HCT116 (cell line): ENCODE data around the gene NMD3. TPM values are rescaled to one million over a fixed set of nuclear protein-coding genes. Genes with fewer than 3 reads are reported as not detected.

Experiments used
- ATAC-seq: fragments of 200-7000 bp; cut with Tn5 transposase; 2 replicates; pipeline ENCODE4 v1.9.1; 2020; ENCODE audit warnings: mild to moderate bottlenecking, moderate library complexity
- Bru-seq: library from RNA; stranded (reverse); fragments of 400-500 nt; gene quantifications from one replicate; lab custom pipeline; 2021; lab: Mats Ljungman, UMichigan
- BruChase-seq, 2 experiments: library from RNA; stranded (reverse); fragments of 400-500 nt; gene quantifications; one replicate each; lab custom pipeline; 2021; lab: Mats Ljungman, UMichigan
- BruUV-seq: library from RNA; stranded (reverse); fragments of 400-500 nt; replicated peaks from 2 replicates; lab custom pipeline; 2021; lab: Mats Ljungman, UMichigan
- CTCF ChIA-PET: fragments of 300-600 bp; sonication (Branson Sonifier 250); formaldehyde crosslinking; loops from one replicate; lab custom pipeline; 2021; ENCODE audit warnings: antibody characterized with exemption; lab: Charles Lee
- POLR2A ChIA-PET: fragments of 300-600, 350-600 bp; sonication (Branson Sonifier 250); formaldehyde crosslinking; loops from one replicate; lab custom pipeline; 2021; ENCODE audit warnings: antibody characterized with exemption; lab: Charles Lee
- RAD21 ChIA-PET, 2 experiments: fragments of 300-600 bp; sonication (Branson Sonifier 250); formaldehyde crosslinking; loops; one replicate each; lab custom pipeline; 2023; ENCODE audit warnings: low total read pairs in 2 of 2; ENCODE audit not compliant: uncharacterized antibody in 2 of 2, unreplicated experiment in 2 of 2, low non-redundant PET in 1 of 2; lab: Charles Lee
- DNase-seq: peaks from one replicate; pipeline ENCODE4 v3.0.0-alpha.2; 2010; ENCODE audit warnings: low read depth, low spot score
- H2AFZ ChIP-seq: fragments of 200-600 bp; shearing (Covaris generic), sonication (generic); 2 replicates; pipeline ENCODE4 v1.6.1; 2017; ENCODE audit warnings: low read depth, mixed run types, mixed read lengths, antibody characterized with exemption, low read length; ENCODE audit not compliant: poor library complexity, severe bottlenecking
- H3K27ac ChIP-seq: 2 replicates; pipeline ENCODE4 v1.5.1; 2012; ENCODE audit warnings: low read depth, low read length
- H3K27me3 ChIP-seq: fragments of 200-600 bp; sonication (generic); 2 replicates; pipeline ENCODE4 v1.6.1; 2016; ENCODE audit warnings: mixed run types, low read length, mixed read lengths; ENCODE audit not compliant: insufficient read depth
- H3K36me3 ChIP-seq, 2 experiments: fragments of 200-500 bp in 1 of 2; fragments of 200-600 bp in 1 of 2; sonication (Bioruptor generic) in 1 of 2; sonication (generic) in 1 of 2; 2 replicates each; pipeline versions ENCODE4 v1.5.1 to v1.6.1; 2014 to 2016; ENCODE audit warnings: low read length in 2 of 2, inconsistent platforms in 1 of 2, mixed read lengths in 1 of 2, mixed run types in 1 of 2; ENCODE audit not compliant: insufficient read depth in 2 of 2, control insufficient read depth in 1 of 2
- H3K4me1 ChIP-seq, 2 experiments: fragments of 200-600 bp in 1 of 2; sonication (generic) in 1 of 2; 2 replicates each; pipeline versions ENCODE4 v1.5.1 to v1.6.1; 2012 to 2017; ENCODE audit warnings: low read length in 2 of 2, inconsistent platforms in 1 of 2, mild to moderate bottlenecking in 1 of 2, mixed read lengths in 1 of 2, mixed run types in 1 of 2, moderate library complexity in 1 of 2; ENCODE audit not compliant: insufficient read depth in 2 of 2, control insufficient read depth in 1 of 2
- H3K4me2 ChIP-seq: fragments of 200-600 bp; sonication (generic); 2 replicates; pipeline ENCODE4 v1.6.1; 2017; ENCODE audit warnings: mixed run types, low read length, mixed read lengths
- H3K4me3 ChIP-seq, 2 experiments: fragments of 200-600 bp in 1 of 2; sonication (generic) in 1 of 2; replicated peaks in 1 of 2; 2 replicates each; pipeline ENCODE4 v1.5.1; 2011 to 2016; ENCODE audit warnings: low read length in 2 of 2, control low read depth in 1 of 2, low read depth in 1 of 2, mild to moderate bottlenecking in 1 of 2, mixed read lengths in 1 of 2, mixed run types in 1 of 2
- H3K79me2 ChIP-seq: fragments of 200-600 bp; sonication (generic); 2 replicates; pipeline ENCODE4 v1.6.1; 2017; ENCODE audit warnings: mild to moderate bottlenecking, mixed run types, low read length, moderate library complexity, mixed read lengths; ENCODE audit not compliant: insufficient read depth
- H3K9ac ChIP-seq: fragments of 200-600 bp; sonication (generic); 2 replicates; pipeline ENCODE4 v1.6.1; 2016; ENCODE audit warnings: low read length, mixed read lengths
- H3K9me2 ChIP-seq: fragments of 200-600 bp; sonication (generic), shearing (Covaris generic); 2 replicates; pipeline ENCODE4 v1.6.1; 2017; ENCODE audit warnings: mixed run types, mild to moderate bottlenecking, moderate library complexity; ENCODE audit not compliant: insufficient read depth
- H3K9me3 ChIP-seq, 2 experiments: fragments of 200-500 bp in 1 of 2; fragments of 200-600 bp in 1 of 2; sonication (Bioruptor generic) in 1 of 2; sonication (generic) in 1 of 2; 2 replicates each; pipeline ENCODE4 v1.6.1; 2014 to 2017; ENCODE audit warnings: low read length in 2 of 2, mixed read lengths in 2 of 2, inconsistent platforms in 1 of 2, low read depth in 1 of 2, mild to moderate bottlenecking in 1 of 2, mixed run types in 1 of 2, moderate library complexity in 1 of 2; ENCODE audit not compliant: control insufficient read depth in 1 of 2, insufficient read depth in 1 of 2
- H4K20me1 ChIP-seq: fragments of 200-600 bp; sonication (generic), shearing (Covaris generic); 2 replicates; pipeline ENCODE4 v1.6.1; 2017; ENCODE audit warnings: mixed run types, mild to moderate bottlenecking, moderate library complexity; ENCODE audit not compliant: insufficient read depth
- CBX3 ChIP-seq: IDR thresholded peaks from 2 replicates; pipeline ENCODE4 v1.6.1; 2012; ENCODE audit warnings: low read depth
- CEBPB ChIP-seq: IDR thresholded peaks from 2 replicates; pipeline ENCODE4 v1.6.1; 2012; ENCODE audit warnings: low read depth
- EGR1 ChIP-seq: IDR thresholded peaks from 2 replicates; pipeline ENCODE4 v1.6.1; 2012; ENCODE audit warnings: low read depth
- ELF1 ChIP-seq: IDR thresholded peaks from 2 replicates; pipeline ENCODE4 v1.6.1; 2012; ENCODE audit warnings: low read depth, borderline replicate concordance
- EZH2 ChIP-seq: fragments of 200-600 bp; sonication (generic); IDR thresholded peaks from 2 replicates; pipeline ENCODE4 v1.6.1; 2017; ENCODE audit warnings: antibody characterized with exemption, mixed run types
- EZH2phosphoT487 ChIP-seq: fragments of 200-600 bp; IDR thresholded peaks from 2 replicates; pipeline ENCODE4 v1.6.1; 2018; ENCODE audit warnings: antibody characterized with exemption, borderline replicate concordance
- FOSL1 ChIP-seq: IDR thresholded peaks from 2 replicates; pipeline ENCODE4 v1.6.1; 2012; ENCODE audit warnings: low read depth
- POLR2A ChIP-seq: IDR thresholded peaks from 2 replicates; pipeline ENCODE4 v1.7.0; 2011; ENCODE audit warnings: borderline replicate concordance; ENCODE audit not compliant: insufficient read depth, insufficient read length; ENCODE audit errors: extremely low read depth
- POLR2AphosphoS5 ChIP-seq: IDR thresholded peaks from 2 replicates; pipeline ENCODE4 v1.6.1; 2011; ENCODE audit warnings: mild to moderate bottlenecking, low read depth, low read length, moderate library complexity
- RAD21 ChIP-seq: IDR thresholded peaks from 2 replicates; pipeline ENCODE4 v1.6.1; 2012; ENCODE audit warnings: low read depth, mild to moderate bottlenecking
- REST ChIP-seq: IDR thresholded peaks from 2 replicates; pipeline ENCODE4 v1.6.1; 2012; ENCODE audit warnings: low read depth
- SP1 ChIP-seq: IDR thresholded peaks from 2 replicates; pipeline ENCODE4 v1.6.1; 2012; ENCODE audit warnings: low read depth
- SRF ChIP-seq: IDR thresholded peaks from 2 replicates; pipeline ENCODE4 v1.6.1; 2012; ENCODE audit warnings: low read depth
- TCF7L2 ChIP-seq: IDR thresholded peaks from 2 replicates; pipeline ENCODE4 v1.7.0; 2011; ENCODE audit warnings: borderline replicate concordance, inconsistent platforms; ENCODE audit not compliant: insufficient read depth, insufficient read length; ENCODE audit errors: extremely low read depth
- YY1 ChIP-seq: IDR thresholded peaks from 2 replicates; pipeline ENCODE4 v1.6.1; 2011; ENCODE audit warnings: low read length, low read depth, moderate library complexity, mild to moderate bottlenecking; ENCODE audit not compliant: insufficient replicate concordance; ENCODE audit errors: extremely low read depth
- ZBTB33 ChIP-seq: IDR thresholded peaks from 2 replicates; pipeline ENCODE4 v1.6.1; 2011; ENCODE audit warnings: mild to moderate bottlenecking, low read length, moderate library complexity; ENCODE audit not compliant: insufficient replicate concordance; ENCODE audit errors: extremely low read depth
- ZFX ChIP-seq: fragments of 450-650 bp; IDR thresholded peaks from 2 replicates; pipeline ENCODE4 v1.6.1; 2017
- intact Hi-C: fragments of 100-400 bp; cut with micrococcal nuclease; formaldehyde crosslinking; loops from 2 replicates; pipeline ENCODE4 v1.10.0; 2022
- long read RNA-seq: library from polyadenylated mRNA; unstranded; transcript quantifications from one replicate; pipeline ENCODE4 v2.0.0, GENCODE V29; 2021; ENCODE audit not compliant: unreplicated experiment
- polyA plus RNA-seq: library from polyadenylated mRNA; unstranded; fragments of >200 nt; gene quantifications from 2 replicates; pipeline ENCODE4 v1.2.1, GENCODE V29; 2012; ENCODE audit warnings: missing spikeins
- total RNA-seq: library from RNA; stranded (reverse); gene quantifications from one replicate; pipeline ENCODE4 v1.2.1, GENCODE V29; 2021; ENCODE audit not compliant: unreplicated experiment
- TF ChIP-seq, protein P1 (sequence below): IDR thresholded peaks from 2 replicates; pipeline ENCODE4 v1.6.1; 2012
- TF ChIP-seq, protein P2 (sequence below): IDR thresholded peaks from 2 replicates; pipeline ENCODE4 v1.6.1; 2012

Gene NMD3
- total RNA-seq (85.2 TPM), Bru-seq, nascent RNA (percentile 95 among the genes with signal in this experiment), BruChase-seq, experiment 1, labeled RNA remaining after a 6-hour chase (percentile 92 among the genes with signal in this experiment), BruChase-seq, experiment 2, labeled RNA remaining after a 2-hour chase (percentile 95 among the genes with signal in this experiment)
- polyA plus RNA-seq: 51.5 and 63.7 TPM in 2 replicates
- long read RNA-seq, transcript NMD3-202 (15 exons, 3,061 nt): minor isoform, 5 of 280 reads
- long read RNA-seq, transcript NMD3-201 (16 exons, 3,049 nt): major isoform, 169 of 280 reads
- long read RNA-seq, partial matches to known transcripts: 12 of 280 reads
- long read RNA-seq, other reads (novel, unspliced or antisense): 92 of 280 reads

GRCh38 chr3:161220850-161221753 is at the start of gene NMD3:
NMD3 (plus strand) TSS chr3:161221311; CDS start chr3:161222014, 703 bp downstream.
- H3K9me3 ChIP-seq: no peaks in the 10 kb centered on the region
- peaks cover 50% of the 10 kb centered on the region for H3K79me2 ChIP-seq
- POLR2A ChIA-PET: interaction anchor here (1.7 kb wide), 1 partner anchor 11 kb away, joined by 6 read pairs; no protein-coding TSS in a partner anchor
- H3K36me3 ChIP-seq: peaks cover 10 to 24% of the 10 kb centered on the region in 2 experiments; a peak in 3 of 4 replicates
- peak within 1 kb of the TSS; percentile 88 for H3K4me3 ChIP-seq
- H3K9ac ChIP-seq: peak within 1 kb of the TSS; percentile 90
- peaks cover 6 to 24% of the 10 kb centered on the region in 2 experiments for H3K4me1 ChIP-seq
- intact Hi-C loops: loop anchor here (10.0 kb wide), 1 partner anchor 646 kb away; no protein-coding TSS in a partner anchor
- no peaks in the 10 kb centered on the region for H3K27me3 ChIP-seq
- peak within 1 kb of the TSS; percentile 83 for H3K4me2 ChIP-seq
- H4K20me1 ChIP-seq: no peaks in the 10 kb centered on the region
- BruUV-seq: no TSS peak
- CTCF ChIA-PET: interaction anchor here (0.7 kb wide), 1 partner anchor 634 kb away, joined by 3 read pairs; no protein-coding TSS in a partner anchor
- peak; percentile 96 for ATAC-seq
- H2AFZ ChIP-seq: no peak within 1 kb of the TSS
- no peaks in the 10 kb centered on the region for H3K9me2 ChIP-seq
- RAD21 ChIA-PET: no interaction called here
- H3K27ac ChIP-seq: peak within 1 kb of the TSS; percentile 83
- peak; percentile 87 for DNase-seq
- peak; percentile 20 for TF ChIP-seq TCF7L2
- no peak for TF ChIP-seq REST
- peak; percentile 61 for TF ChIP-seq POLR2A
- peak; percentile 52 for TF ChIP-seq SP1
- no peak for TF ChIP-seq EZH2phosphoT487
- no peak for TF ChIP-seq EGR1
- TF ChIP-seq, protein P1, sequence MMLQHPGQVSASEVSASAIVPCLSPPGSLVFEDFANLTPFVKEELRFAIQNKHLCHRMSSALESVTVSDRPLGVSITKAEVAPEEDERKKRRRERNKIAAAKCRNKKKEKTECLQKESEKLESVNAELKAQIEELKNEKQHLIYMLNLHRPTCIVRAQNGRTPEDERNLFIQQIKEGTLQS: no peak
- TF ChIP-seq CBX3: no peak
- TF ChIP-seq RAD21: no peak
- TF ChIP-seq POLR2AphosphoS5: peak; percentile 98
- no peak for TF ChIP-seq FOSL1
- no peak for TF ChIP-seq EZH2
- peak; percentile 92 for TF ChIP-seq ZBTB33
- TF ChIP-seq, protein P2, sequence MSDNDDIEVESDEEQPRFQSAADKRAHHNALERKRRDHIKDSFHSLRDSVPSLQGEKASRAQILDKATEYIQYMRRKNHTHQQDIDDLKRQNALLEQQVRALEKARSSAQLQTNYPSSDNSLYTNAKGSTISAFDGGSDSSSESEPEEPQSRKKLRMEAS: peak; percentile 69
- TF ChIP-seq SRF: no peak
- TF ChIP-seq ELF1: no peak
- no peak for TF ChIP-seq CEBPB
- TF ChIP-seq ZFX: peak; percentile 59
- TF ChIP-seq YY1: peak; percentile 71
